Duodenal mucosa (tissue), 2 donors: Measurements from ENCODE around the gene TSPAN5.

Experiments used
- H3K27ac ChIP-seq: one replicate; pipeline ENCODE4 v1.7.0; 2013; ENCODE audit warnings: low read depth, low read length
- H3K27me3 ChIP-seq, 2 donors: one replicate each; pipeline ENCODE4 v1.7.0; 2013; ENCODE audit warnings: low read length in 2 of 2, control low read depth in 1 of 2; ENCODE audit not compliant: insufficient read depth in 2 of 2, control insufficient read depth in 1 of 2
- H3K36me3 ChIP-seq, 2 donors: one replicate each; pipeline ENCODE4 v1.7.0; 2013; ENCODE audit warnings: low read length in 2 of 2, control low read depth in 1 of 2; ENCODE audit not compliant: insufficient read depth in 2 of 2, control insufficient read depth in 1 of 2
- H3K4me1 ChIP-seq, 2 donors: one replicate each; pipeline ENCODE4 v1.7.0; 2013; ENCODE audit warnings: low read length in 2 of 2, control low read depth in 1 of 2; ENCODE audit not compliant: insufficient read depth in 2 of 2, control insufficient read depth in 1 of 2
- H3K4me3 ChIP-seq, 2 donors: one replicate each; pipeline ENCODE4 v1.7.0; 2013; ENCODE audit warnings: low read length in 2 of 2, low read depth in 1 of 2
- H3K9ac ChIP-seq, 2 donors: one replicate each; pipeline ENCODE4 v1.7.0; 2013; ENCODE audit warnings: low read length in 2 of 2, low read depth in 1 of 2
- H3K9me3 ChIP-seq, 2 donors: one replicate each; pipeline ENCODE4 v1.7.0; 2013; ENCODE audit warnings: low read length in 2 of 2, control low read depth in 1 of 2; ENCODE audit not compliant: control insufficient read depth in 1 of 2

Gene TSPAN5

GRCh38 chr4:98452091-98452490 is 206.3 kb downstream of the TSPAN5 start:
- no peak overlapping the region for H3K4me3 ChIP-seq
- no peak overlapping the region for H3K27ac ChIP-seq
- H3K27me3 ChIP-seq = no peaks in the 10 kb centered on the region
- H3K9me3 ChIP-seq = no peaks in the 10 kb centered on the region
- H3K4me1 ChIP-seq = no peaks in the 10 kb centered on the region
- no peaks in the 10 kb centered on the region for H3K36me3 ChIP-seq
- H3K9ac ChIP-seq = no peak overlapping the region

GRCh38 chr4:98448908-98449307 is 209.5 kb downstream of the TSPAN5 start:
- H3K9ac ChIP-seq = no peak overlapping the region
- no peak overlapping the region for H3K27ac ChIP-seq
- no peak overlapping the region for H3K4me3 ChIP-seq
- H3K9me3 ChIP-seq = no peaks in the 10 kb centered on the region
- H3K27me3 ChIP-seq = no peaks in the 10 kb centered on the region
- H3K4me1 ChIP-seq = no peaks in the 10 kb centered on the region
- H3K36me3 ChIP-seq = no peaks in the 10 kb centered on the region

GRCh38 chr4:98447648-98448047 is 210.8 kb downstream of the TSPAN5 start:
- no peak overlapping the region for H3K4me3 ChIP-seq
- no peaks in the 10 kb centered on the region for H3K9me3 ChIP-seq
- H3K36me3 ChIP-seq = peaks cover 3 to 4% of the 10 kb centered on the region in 2 donors
- no peak overlapping the region for H3K9ac ChIP-seq
- no peaks in the 10 kb centered on the region for H3K27me3 ChIP-seq
- no peaks in the 10 kb centered on the region for H3K4me1 ChIP-seq
- H3K27ac ChIP-seq = no peak overlapping the region

- Histone ChIP-seq H3K27me3 (no peaks in the 10 kb centered on the region), H3K9ac (no peak overlapping the region), H3K9me3 (no peaks in the 10 kb centered on the region), H3K4me3 (no peak overlapping the region), H3K27ac (no peak overlapping the region), H3K36me3 (peaks cover 3 to 10% of the 10 kb centered on the region in 2 donors), H3K4me1 (no peaks in the 10 kb centered on the region)
These were observed 211.7 kb downstream of the TSPAN5 start for GRCh38 chr4:98446499-98447375.

- H3K36me3 ChIP-seq = peaks cover 3 to 11% of the 10 kb centered on the region in 2 donors
- H3K4me3 ChIP-seq = no peak overlapping the region
- no peak overlapping the region for H3K9ac ChIP-seq
- no peaks in the 10 kb centered on the region for H3K27me3 ChIP-seq
- no peak overlapping the region for H3K27ac ChIP-seq
- H3K4me1 ChIP-seq = no peaks in the 10 kb centered on the region
- no peaks in the 10 kb centered on the region for H3K9me3 ChIP-seq
These were observed 214.0 kb downstream of the TSPAN5 start for GRCh38 chr4:98444371-98444770.

GRCh38 chr4:98434816-98435215 is 223.6 kb downstream of the TSPAN5 start:
- Histone ChIP-seq H3K4me3 (no peak overlapping the region), H3K4me1 (no peaks in the 10 kb centered on the region), H3K27me3 (no peaks in the 10 kb centered on the region), H3K9ac (no peak overlapping the region), H3K9me3 (no peaks in the 10 kb centered on the region), H3K27ac (no peak overlapping the region), H3K36me3 (peaks cover 13 to 31% of the 10 kb centered on the region in 2 donors)

GRCh38 chr4:98433691-98434090 is 224.7 kb downstream of the TSPAN5 start:
- Histone ChIP-seq H3K9me3 (no peaks in the 10 kb centered on the region), H3K4me1 (no peaks in the 10 kb centered on the region), H3K4me3 (no peak overlapping the region), H3K36me3 (peaks cover 13 to 23% of the 10 kb centered on the region in 2 donors), H3K27me3 (no peaks in the 10 kb centered on the region), H3K9ac (no peak overlapping the region), H3K27ac (no peak overlapping the region)

- H3K27me3 ChIP-seq = no peaks in the 10 kb centered on the region
- H3K36me3 ChIP-seq = peaks cover 7 to 10% of the 10 kb centered on the region in 2 donors
- H3K4me1 ChIP-seq = no peaks in the 10 kb centered on the region
- H3K27ac ChIP-seq = no peak overlapping the region
- H3K9ac ChIP-seq = no peak overlapping the region
- H3K4me3 ChIP-seq = no peak overlapping the region
- no peaks in the 10 kb centered on the region for H3K9me3 ChIP-seq
These were observed 227.6 kb downstream of the TSPAN5 start for GRCh38 chr4:98430708-98431403.

- H3K9ac ChIP-seq = no peak overlapping the region
- no peaks in the 10 kb centered on the region for H3K9me3 ChIP-seq
- H3K4me3 ChIP-seq = no peak overlapping the region
- no peaks in the 10 kb centered on the region for H3K27me3 ChIP-seq
- no peak overlapping the region for H3K27ac ChIP-seq
- H3K36me3 ChIP-seq = peaks cover 8 to 30% of the 10 kb centered on the region in 2 donors
- no peaks in the 10 kb centered on the region for H3K4me1 ChIP-seq
These were observed 235.4 kb downstream of the TSPAN5 start for GRCh38 chr4:98423009-98423408.

- no peak overlapping the region for H3K27ac ChIP-seq
- H3K4me3 ChIP-seq = no peak overlapping the region
- H3K9me3 ChIP-seq = no peaks in the 10 kb centered on the region
- H3K9ac ChIP-seq = no peak overlapping the region
- no peaks in the 10 kb centered on the region for H3K4me1 ChIP-seq
- peaks cover 8 to 30% of the 10 kb centered on the region in 2 donors for H3K36me3 ChIP-seq
- no peaks in the 10 kb centered on the region for H3K27me3 ChIP-seq
These were observed 237.3 kb downstream of the TSPAN5 start for GRCh38 chr4:98421111-98421510.
